ENCODE results near the gene CDK19.

GRCh38 chr6:110652520-110652919 lies 162.7 kb downstream of the CDK19 start:
- TF ChIP-seq CTCF (IDR thresholded peaks at IDR 0.05) (no peak), POLR2A (IDR thresholded peaks at IDR 0.05) (no peak)

Measured in testis (tissue), 2 donors.